ENCODE data around the gene PPIH.

- TF ChIP-seq POLR2AphosphoS5 (IDR thresholded peaks at IDR 0.05; ENCODE audit: low read depth) (no peak), CTCF (conservative IDR thresholded peaks at IDR 0.05; ENCODE audit: low read depth in 2 of 2) (no peak), REST (IDR thresholded peaks at IDR 0.05; ENCODE audit: unreplicated experiment) (no peak), EZH2phosphoT487 (IDR thresholded peaks at IDR 0.05; ENCODE audit: unreplicated experiment) (no peak), CREB1 (CRISPR knock-in tag; IDR thresholded peaks at IDR 0.05; ENCODE audit: low read depth) (no peak), EZH2 (IDR thresholded peaks at IDR 0.05; ENCODE audit: low read depth, unreplicated experiment) (no peak), JUNB (IDR thresholded peaks at IDR 0.05; ENCODE audit: unreplicated experiment) (no peak), STAT1 (IDR thresholded peaks at IDR 0.05; ENCODE audit: unreplicated experiment) (no peak), ETS1 (IDR thresholded peaks at IDR 0.05) (no peak), ZNF331 (CRISPR knock-in tag; IDR thresholded peaks at IDR 0.05; ENCODE audit: low read depth) (no peak), NANOG (IDR thresholded peaks at IDR 0.05; ENCODE audit: borderline replicate concordance) (no peak)
Measured at GRCh38 chr1:42613803-42614131, 44.5 kb upstream of the PPIH start.

Measured in GM23338 (cell line).